SK-N-SH (cell line): ENCODE data around the gene FLVCR1. TPM values are rescaled to one million over a fixed set of nuclear protein-coding genes. Genes with fewer than 3 reads are reported as not detected.

Experiments used
- CTCF ChIA-PET: fragments of 300-600, 350-600 bp; formaldehyde crosslinking; extraction: SDS; loops from one replicate; lab custom pipeline; 2021; lab: Yijun Ruan, JAX
- POLR2A ChIA-PET: fragments of 350-600 bp; sonication (Branson Sonifier 250); formaldehyde crosslinking; extraction: SDS; loops from one replicate; lab custom pipeline; 2020; ENCODE audit warnings: antibody characterized with exemption, inconsistent platforms; lab: Yijun Ruan, JAX
- DNase-seq: peaks from one replicate; pipeline ENCODE4 v3.0.0; 2012
- H2AFZ ChIP-seq: fragments of 200-600 bp; sonication (generic); 2 replicates; pipeline ENCODE4 v1.8.1; 2016; ENCODE audit warnings: antibody characterized with exemption, mild to moderate bottlenecking, low read depth
- H3F3A ChIP-seq: fragments of 200-600 bp; sonication (generic); replicated peaks from 2 replicates; pipeline ENCODE3; 2016; ENCODE audit warnings: antibody characterized with exemption, mild to moderate bottlenecking; ENCODE audit not compliant: insufficient read depth
- H3K27ac ChIP-seq, 2 experiments: fragments of 200-500 bp in 1 of 2; fragments of 200-600 bp in 1 of 2; sonication (Bioruptor generic) in 1 of 2; sonication (generic), shearing (Covaris generic) in 1 of 2; 2 replicates each; pipeline versions ENCODE4 v1.5.1 to v1.6.1; 2014 to 2016; ENCODE audit warnings: low read depth in 2 of 2, inconsistent platforms in 1 of 2, low read length in 1 of 2, mild to moderate bottlenecking in 1 of 2, mixed read lengths in 1 of 2
- H3K27me3 ChIP-seq: fragments of 200-600 bp; sonication (generic), shearing (Covaris generic); 2 replicates; pipeline ENCODE4 v1.6.1; 2016; ENCODE audit warnings: mixed run types; ENCODE audit not compliant: insufficient read depth
- H3K36me3 ChIP-seq, 2 experiments: fragments of 200-500 bp in 1 of 2; fragments of 200-600 bp in 1 of 2; sonication (Bioruptor generic) in 1 of 2; sonication (generic) in 1 of 2; replicated peaks in 1 of 2; 2 replicates each; pipeline versions ENCODE3 to v1.5.1; 2014 to 2016; ENCODE audit warnings: low read length in 1 of 2, mild to moderate bottlenecking in 1 of 2; ENCODE audit not compliant: insufficient read depth in 2 of 2, control insufficient read depth in 1 of 2
- H3K4me1 ChIP-seq, 2 experiments: fragments of 200-500 bp in 1 of 2; fragments of 200-600 bp in 1 of 2; sonication (Bioruptor generic) in 1 of 2; sonication (generic), shearing (Covaris generic) in 1 of 2; 2 replicates each; pipeline versions ENCODE4 v1.5.1 to v1.6.1; 2014 to 2016; ENCODE audit warnings: low read depth in 1 of 2, low read length in 1 of 2, mixed run types in 1 of 2; ENCODE audit not compliant: insufficient read depth in 2 of 2, control insufficient read depth in 1 of 2
- H3K4me2 ChIP-seq: fragments of 200-600 bp; sonication (generic), shearing (Covaris generic); 2 replicates; pipeline ENCODE4 v1.6.1; 2017; ENCODE audit warnings: mixed run types
- H3K4me3 ChIP-seq, 2 experiments: fragments of 200-500 bp in 1 of 2; fragments of 200-600 bp in 1 of 2; sonication (Bioruptor generic) in 1 of 2; sonication (generic), shearing (Covaris generic) in 1 of 2; 2 replicates each; pipeline versions ENCODE4 v1.5.1 to v1.8.1; 2014 to 2016; ENCODE audit warnings: low read depth in 2 of 2, inconsistent platforms in 1 of 2, low read length in 1 of 2, mild to moderate bottlenecking in 1 of 2, mixed read lengths in 1 of 2, moderate library complexity in 1 of 2
- H3K79me2 ChIP-seq: fragments of 200-600 bp; sonication (generic); 2 replicates; pipeline ENCODE4 v1.8.1; 2017; ENCODE audit warnings: mild to moderate bottlenecking; ENCODE audit not compliant: insufficient read depth
- H3K9ac ChIP-seq: fragments of 200-600 bp; sonication (generic); 2 replicates; pipeline ENCODE4 v1.6.1; 2017; ENCODE audit warnings: mixed run types
- H3K9me2 ChIP-seq: fragments of 200-600 bp; sonication (generic); 2 replicates; pipeline ENCODE4 v1.6.1; 2017; ENCODE audit warnings: mixed run types
- H3K9me3 ChIP-seq: fragments of 200-600 bp; sonication (generic); 2 replicates; pipeline ENCODE4 v1.6.1; 2017; ENCODE audit warnings: mixed run types, mild to moderate bottlenecking, moderate library complexity
- H4K20me1 ChIP-seq: fragments of 200-600 bp; sonication (generic); 2 replicates; pipeline ENCODE4 v1.6.1; 2017; ENCODE audit warnings: mild to moderate bottlenecking, mixed run types; ENCODE audit not compliant: insufficient read depth
- CHD2 ChIP-seq: fragments of 150-350 bp; IDR thresholded peaks from 2 replicates; pipeline ENCODE4 v1.6.1; 2018; ENCODE audit warnings: low read length; ENCODE audit not compliant: partially characterized antibody
- CTCF ChIP-seq: fragments of 200-600 bp; sonication (generic); IDR thresholded peaks from 2 replicates; pipeline ENCODE4 v1.6.1; 2017; ENCODE audit warnings: antibody characterized with exemption, mild to moderate bottlenecking, moderate library complexity
- FOSL2 ChIP-seq: IDR thresholded peaks from 2 replicates; pipeline ENCODE4 v1.4.0; 2012; ENCODE audit warnings: low read depth, mild to moderate bottlenecking, moderate library complexity, borderline replicate concordance
- FOXJ3 ChIP-seq: sonication (generic); formaldehyde crosslinking; IDR thresholded peaks from 2 replicates; pipeline ENCODE4 v1.5.1; 2020; ENCODE audit warnings: mild to moderate bottlenecking, missing genetic modification reagents
- GABPA ChIP-seq: IDR thresholded peaks from 2 replicates; pipeline ENCODE4 v1.4.0; 2012; ENCODE audit warnings: low read depth, mild to moderate bottlenecking
- GATA2 ChIP-seq: sonication (generic); formaldehyde crosslinking; IDR thresholded peaks from 2 replicates; pipeline ENCODE4 v1.5.0; 2020; ENCODE audit warnings: mild to moderate bottlenecking, missing genetic modification reagents
- IRF3 ChIP-seq: fragments of 150-350 bp; IDR thresholded peaks from 2 replicates; pipeline ENCODE4 v1.6.1; 2016; ENCODE audit warnings: mild to moderate bottlenecking, low read depth, low read length
- JUND ChIP-seq: IDR thresholded peaks from 2 replicates; pipeline ENCODE4 v1.4.0; 2012
- MAX ChIP-seq: IDR thresholded peaks from 2 replicates; pipeline ENCODE4 v1.4.0; 2012; ENCODE audit warnings: low read depth
- MEF2A ChIP-seq: IDR thresholded peaks from 2 replicates; pipeline ENCODE4 v1.4.0; 2012; ENCODE audit warnings: low read depth, borderline replicate concordance
- MXI1 ChIP-seq: IDR thresholded peaks from 2 replicates; pipeline ENCODE4 v1.6.1; 2012; ENCODE audit warnings: mild to moderate bottlenecking, low read depth, low read length, improper control_type of control experiment
- PBX3 ChIP-seq: IDR thresholded peaks from 2 replicates; pipeline ENCODE4; 2012
- POLR2AphosphoS5 ChIP-seq: IDR thresholded peaks from 2 replicates; pipeline ENCODE4 v1.6.1; 2012; ENCODE audit warnings: low read depth, low read length
- RAD21 ChIP-seq: IDR thresholded peaks from 2 replicates; pipeline ENCODE4 v1.6.1; 2012; ENCODE audit warnings: mild to moderate bottlenecking, low read length
- RCOR1 ChIP-seq: fragments of 150-350 bp; IDR thresholded peaks from 2 replicates; pipeline ENCODE4 v1.6.1; 2017; ENCODE audit warnings: antibody characterized with exemption, low read length
- RFX5 ChIP-seq: IDR thresholded peaks from 2 replicates; pipeline ENCODE4 v1.6.1; 2012; ENCODE audit warnings: mild to moderate bottlenecking, improper control_type of control experiment, low read length
- SIN3A ChIP-seq: IDR thresholded peaks from 2 replicates; pipeline ENCODE4 v1.6.1; 2012; ENCODE audit warnings: low read depth, mild to moderate bottlenecking, low read length, moderate library complexity, borderline replicate concordance
- SMC3 ChIP-seq: IDR thresholded peaks from 2 replicates; pipeline ENCODE4 v1.6.1; 2012; ENCODE audit warnings: low read depth, low read length, improper control_type of control experiment
- USF1 ChIP-seq: IDR thresholded peaks from 2 replicates; pipeline ENCODE4 v1.4.0; 2012; ENCODE audit warnings: low read depth, borderline replicate concordance
- whole genome bisulfite sequencing: methylation state at CpG from one replicate; pipeline ENCODE4 v1.1.6; 2017; ENCODE audit warnings: low lambda C conversion rate; 5-methylcytosine and 5-hydroxymethylcytosine counted together
- polyA plus RNA-seq, 3 experiments: library from polyadenylated mRNA; depleted of rRNA; stranded (reverse); fragments of >200 nt; gene quantifications; 2 replicates each; pipeline ENCODE4 v1.2.3, GENCODE V29; 2012

FLVCR1 gene
- polyA plus RNA-seq, 1 of the 3 experiments (the other 2 are of a cell fraction) = 1.7 TPM

- Histone ChIP-seq H3K27me3 (no peaks in the 10 kb centered on the region; the same call in 1 of the 2 replicates), H3K4me1 (no peaks in the 10 kb centered on the region), H3K36me3 (no peaks in the 10 kb centered on the region), H3K27ac (no peak overlapping the region), H2AFZ (no peak overlapping the region), H4K20me1 (no peaks in the 10 kb centered on the region), H3K4me2 (no peak overlapping the region), H3K9ac (no peak overlapping the region), H3K4me3 (no peak overlapping the region), H3F3A (no peaks in the 10 kb centered on the region), H3K9me2 (no peaks in the 10 kb centered on the region), H3K9me3 (no peaks in the 10 kb centered on the region), H3K79me2 (no peaks in the 10 kb centered on the region)
- ChIA-PET POLR2A (no interaction called here), CTCF (interaction anchor here (0.6 kb wide), 1 partner anchor 17 kb away, joined by 3 read pairs; no protein-coding TSS in a partner anchor)
- TF ChIP-seq SMC3 (no peak), FOSL2 (no peak), USF1 (no peak), CTCF (no peak), GABPA (no peak), GATA2 (CRISPR knock-in tag) (no peak), JUND (no peak)
- no peak for DNase-seq
- 56% methylated on average over 6 of the region's 6 CpGs for WGBS
Observed at GRCh38 chr1:212938846-212939245, 80.8 kb downstream of the FLVCR1 start.

- WGBS = 61% methylated on average over 1 of the region's 1 CpG
- ChIA-PET CTCF (no interaction called here), POLR2A (no interaction called here)
- no peaks in the 10 kb centered on the region for H4K20me1 ChIP-seq
- no peak overlapping the region for H3K4me2 ChIP-seq
- H3K9me2 ChIP-seq = no peaks in the 10 kb centered on the region
- H3K4me3 ChIP-seq = no peak overlapping the region
- H3K36me3 ChIP-seq = no peaks in the 10 kb centered on the region
- DNase-seq = no peak
- no peaks in the 10 kb centered on the region for H3K27me3 ChIP-seq
- no peak overlapping the region for H3K9ac ChIP-seq
- H3K4me1 ChIP-seq = no peaks in the 10 kb centered on the region
- no peaks in the 10 kb centered on the region for H3K9me3 ChIP-seq
- no peak overlapping the region for H2AFZ ChIP-seq
- TF ChIP-seq FOXJ3 (CRISPR knock-in tag) = no peak
- TF ChIP-seq CHD2 = no peak
- no peak for TF ChIP-seq SMC3
- no peak for TF ChIP-seq MEF2A
- no peak for TF ChIP-seq GABPA
- TF ChIP-seq RFX5 = no peak
- no peak for TF ChIP-seq SIN3A
- TF ChIP-seq IRF3 = no peak
- no peak for TF ChIP-seq PBX3
- TF ChIP-seq RAD21 = no peak
- no peak for TF ChIP-seq MXI1
- no peak for TF ChIP-seq JUND
- no peak for TF ChIP-seq MAX
- no peak for TF ChIP-seq POLR2AphosphoS5
- TF ChIP-seq RCOR1 = no peak
- H3K79me2 ChIP-seq = no peaks in the 10 kb centered on the region
- H3F3A ChIP-seq = no peaks in the 10 kb centered on the region
- H3K27ac ChIP-seq = no peak overlapping the region
Observed at GRCh38 chr1:212941452-212941851, 83.4 kb downstream of the FLVCR1 start.
